ENCODE results near the gene THSD8. TPM values are rescaled to one million over a fixed set of nuclear protein-coding genes. Genes with fewer than 3 reads are reported as not detected.

Gene THSD8
- total and polyA plus RNA-seq, 8 donors = 0.90 to 3.9 (median 2.0) TPM

GRCh38 chr19:12788682-12789097, 13.2 kb upstream of the THSD8 start:
- intact Hi-C loops (cut with DNase I) = no loop called here
- Histone ChIP-seq H3K4me1 (peaks cover 16 to 44% (median 21%) of the 10 kb centered on the region in 3 donors), H3K27me3 (no peaks in the 10 kb centered on the region), H3K4me3 (peak overlapping the region in 2 of 4 donors; percentile 70 to 81), H3K27ac (peak overlapping the region; percentile 95 to 100 (median 99)), H3K9me3 (no peaks in the 10 kb centered on the region), H3K36me3 (no peaks in the 10 kb centered on the region)
- 4% methylated on average over 11 to 12 of the region's 12 CpGs for WGBS, 2 donors
- FAIRE-seq (no peak), DNase-seq (peak; percentile 75 to 91 (median 87)), ATAC-seq (no peak)
- TF ChIP-seq, protein P1, sequence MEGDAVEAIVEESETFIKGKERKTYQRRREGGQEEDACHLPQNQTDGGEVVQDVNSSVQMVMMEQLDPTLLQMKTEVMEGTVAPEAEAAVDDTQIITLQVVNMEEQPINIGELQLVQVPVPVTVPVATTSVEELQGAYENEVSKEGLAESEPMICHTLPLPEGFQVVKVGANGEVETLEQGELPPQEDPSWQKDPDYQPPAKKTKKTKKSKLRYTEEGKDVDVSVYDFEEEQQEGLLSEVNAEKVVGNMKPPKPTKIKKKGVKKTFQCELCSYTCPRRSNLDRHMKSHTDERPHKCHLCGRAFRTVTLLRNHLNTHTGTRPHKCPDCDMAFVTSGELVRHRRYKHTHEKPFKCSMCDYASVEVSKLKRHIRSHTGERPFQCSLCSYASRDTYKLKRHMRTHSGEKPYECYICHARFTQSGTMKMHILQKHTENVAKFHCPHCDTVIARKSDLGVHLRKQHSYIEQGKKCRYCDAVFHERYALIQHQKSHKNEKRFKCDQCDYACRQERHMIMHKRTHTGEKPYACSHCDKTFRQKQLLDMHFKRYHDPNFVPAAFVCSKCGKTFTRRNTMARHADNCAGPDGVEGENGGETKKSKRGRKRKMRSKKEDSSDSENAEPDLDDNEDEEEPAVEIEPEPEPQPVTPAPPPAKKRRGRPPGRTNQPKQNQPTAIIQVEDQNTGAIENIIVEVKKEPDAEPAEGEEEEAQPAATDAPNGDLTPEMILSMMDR (IDR thresholded peaks at IDR 0.05) = no peak

GRCh38 chr19:12789098-12789903, 12.6 kb upstream of the THSD8 start:
- Histone ChIP-seq H3K36me3 (no peaks in the 10 kb centered on the region), H3K27ac (peak overlapping the region; percentile 95 to 100 (median 99)), H3K9me3 (no peaks in the 10 kb centered on the region), H3K27me3 (no peaks in the 10 kb centered on the region), H3K4me1 (peaks cover 16 to 42% (median 20%) of the 10 kb centered on the region in 3 donors), H3K4me3 (peak overlapping the region; percentile 15 to 81 (median 50))
- WGBS, 2 donors = 6 to 8% methylated on average over 35 to 46 of the region's 46 CpGs
- intact Hi-C loops (cut with DNase I) = no loop called here
- ATAC-seq = peak in 3 of 4 donors; percentile 0 to 2 (median 1)
- peak in 1 of 6 donors; percentile 54 for DNase-seq
- no peak for FAIRE-seq
- TF ChIP-seq, protein P1 (IDR thresholded peaks at IDR 0.05) = no peak

- WGBS, 2 donors = 1% methylated on average over 42 to 56 of the region's 56 CpGs
- TF ChIP-seq, protein P1 (IDR thresholded peaks at IDR 0.05) = no peak
- DNase-seq (peak; percentile 95 to 98 (median 98)), FAIRE-seq (no peak), ATAC-seq (peak; percentile 37 to 56 (median 42))
- Histone ChIP-seq H3K27ac (peak overlapping the region; percentile 95 to 100 (median 99)), H3K4me1 (peaks cover 16 to 44% (median 20%) of the 10 kb centered on the region in 3 donors), H3K36me3 (no peaks in the 10 kb centered on the region), H3K4me3 (peak overlapping the region; percentile 18 to 81 (median 50)), H3K27me3 (no peaks in the 10 kb centered on the region), H3K9me3 (no peaks in the 10 kb centered on the region)
- intact Hi-C loops (cut with DNase I) = no loop called here
Observed at GRCh38 chr19:12789904-12790619, 11.8 kb upstream of the THSD8 start.

GRCh38 chr19:12790628-12791344, 11.1 kb upstream of the THSD8 start:
- Histone ChIP-seq H3K27ac (peak overlapping the region; percentile 95 to 100 (median 99)), H3K4me1 (peaks cover 14 to 42% (median 20%) of the 10 kb centered on the region in 3 donors), H3K4me3 (peak overlapping the region; percentile 18 to 81 (median 50)), H3K9me3 (no peaks in the 10 kb centered on the region), H3K36me3 (no peaks in the 10 kb centered on the region), H3K27me3 (no peaks in the 10 kb centered on the region)
- 2 to 3% methylated on average over 22 of the region's 22 CpGs for WGBS, 2 donors
- DNase-seq = no peak
- intact Hi-C loops (cut with DNase I) = no loop called here
- TF ChIP-seq, protein P1 (IDR thresholded peaks at IDR 0.05) = no peak
- no peak for FAIRE-seq
- no peak for ATAC-seq
